BLaER1 (cell line): Measurements from ENCODE around the gene ABCB7.
"Not testable (repeated sequence)": the region's sequence is repeated elsewhere in the genome, so short reads cannot be mapped to it uniquely, and the experiment has no call there.

Experiments used
- H3K27ac ChIP-seq: shearing (Covaris generic); formaldehyde crosslinking; 2 replicates; pipeline ENCODE4 v1.8.1; 2022
- H3K27me3 ChIP-seq: shearing (Covaris generic); formaldehyde crosslinking; 2 replicates; pipeline ENCODE4 v1.8.1; 2022
- H3K36me3 ChIP-seq: shearing (Covaris generic); formaldehyde crosslinking; 2 replicates; pipeline ENCODE4 v1.8.1; 2022
- H3K4me1 ChIP-seq: shearing (Covaris generic); formaldehyde crosslinking; 2 replicates; pipeline ENCODE4 v1.8.1; 2022
- H3K4me2 ChIP-seq: shearing (Covaris generic); formaldehyde crosslinking; 2 replicates; pipeline ENCODE4 v1.8.1; 2022
- H3K4me3 ChIP-seq: shearing (Covaris generic); formaldehyde crosslinking; 2 replicates; pipeline ENCODE4 v1.8.1; 2022
- H3K9ac ChIP-seq: shearing (Covaris generic); formaldehyde crosslinking; 2 replicates; pipeline ENCODE4 v1.8.1; 2022
- H3K9me3 ChIP-seq: shearing (Covaris generic); formaldehyde crosslinking; 2 replicates; pipeline ENCODE4 v1.8.1; 2022
- H4K20me1 ChIP-seq: shearing (Covaris generic); formaldehyde crosslinking; 2 replicates; pipeline ENCODE4 v1.8.1; 2022
- Cebpa-rat ChIP-seq: shearing (Covaris generic); IDR thresholded peaks from 2 replicates; pipeline ENCODE4 v1.8.1; 2022

Gene ABCB7

GRCh38 chrX:75155827-75156525 lies at the start of gene ABCB7:
TSS of gene ABCB7 (minus strand) at chrX:75156283. CDS start at chrX:75156272, 11 bp downstream.
- peaks cover 76% of the 10 kb centered on the region for H3K27me3 ChIP-seq
- peak within 1 kb of the TSS; percentile 54 for H3K4me2 ChIP-seq
- no peak for TF ChIP-seq Cebpa-rat
- peak within 1 kb of the TSS; percentile 84 for H3K27ac ChIP-seq
- H3K36me3 ChIP-seq, result no peaks in the 10 kb centered on the region
- peak within 1 kb of the TSS; percentile 72 for H3K4me3 ChIP-seq
- H3K4me1 ChIP-seq, result peaks cover 17% of the 10 kb centered on the region
- peaks cover 5% of the 10 kb centered on the region for H4K20me1 ChIP-seq
- peak within 1 kb of the TSS; percentile 89 for H3K9ac ChIP-seq
- H3K9me3 ChIP-seq, result no peaks in the 10 kb centered on the region

- not testable (repeated sequence) for H4K20me1 ChIP-seq, H3K4me1 ChIP-seq, H3K4me2 ChIP-seq, H3K9ac ChIP-seq, H3K4me3 ChIP-seq, H3K27ac ChIP-seq, H3K9me3 ChIP-seq, H3K36me3 ChIP-seq
- peaks cover 19% of the 10 kb centered on the region for H3K27me3 ChIP-seq
Measured at GRCh38 chrX:75188415-75189206, 32.5 kb upstream of the ABCB7 start.

- no peak overlapping the region for H3K4me2 ChIP-seq
- no peaks in the 10 kb centered on the region for H3K36me3 ChIP-seq
- H3K9ac ChIP-seq, result no peak overlapping the region
- no peaks in the 10 kb centered on the region for H4K20me1 ChIP-seq
- no peak overlapping the region for H3K4me3 ChIP-seq
- no peaks in the 10 kb centered on the region for H3K9me3 ChIP-seq
- H3K27me3 ChIP-seq, result peaks cover 34% of the 10 kb centered on the region; the same call in 1 of the 2 replicates
- H3K27ac ChIP-seq, result no peak overlapping the region
- no peak for TF ChIP-seq Cebpa-rat
- no peaks in the 10 kb centered on the region for H3K4me1 ChIP-seq
Measured at GRCh38 chrX:75181721-75182120, 25.6 kb upstream of the ABCB7 start.

- not testable (repeated sequence) for H3K4me1 ChIP-seq, H3K36me3 ChIP-seq, H3K9ac ChIP-seq, H3K9me3 ChIP-seq, H3K4me3 ChIP-seq, H3K27ac ChIP-seq, H4K20me1 ChIP-seq, H3K4me2 ChIP-seq
- H3K27me3 ChIP-seq, result peaks cover 35% of the 10 kb centered on the region; the same call in 1 of the 2 replicates
Measured at GRCh38 chrX:75179536-75180293, 23.6 kb upstream of the ABCB7 start.

GRCh38 chrX:75172257-75172890 lies 16.3 kb upstream of the ABCB7 start:
- H3K4me3 ChIP-seq, H3K27ac ChIP-seq, H3K36me3 ChIP-seq, H4K20me1 ChIP-seq, H3K4me2 ChIP-seq, H3K4me1 ChIP-seq, H3K9ac ChIP-seq: not testable (repeated sequence)
- Histone ChIP-seq H3K27me3 (peaks cover 57% of the 10 kb centered on the region), H3K9me3 (peaks cover 17% of the 10 kb centered on the region)

GRCh38 chrX:75158054-75158453 lies 2.0 kb upstream of the ABCB7 start:
- TF ChIP-seq Cebpa-rat, result no peak
- no peak overlapping the region for H3K4me3 ChIP-seq
- H4K20me1 ChIP-seq, result no peaks in the 10 kb centered on the region
- H3K9ac ChIP-seq, result no peak overlapping the region
- H3K36me3 ChIP-seq, result no peaks in the 10 kb centered on the region
- peaks cover 12% of the 10 kb centered on the region for H3K4me1 ChIP-seq
- no peak overlapping the region for H3K27ac ChIP-seq
- no peaks in the 10 kb centered on the region for H3K9me3 ChIP-seq
- no peak overlapping the region for H3K4me2 ChIP-seq
- H3K27me3 ChIP-seq, result peaks cover 80% of the 10 kb centered on the region

GRCh38 chrX:75156531-75156945 lies 455 bp upstream of the ABCB7 start:
- Histone ChIP-seq H3K9ac (peak overlapping the region; percentile 89), H3K36me3 (no peaks in the 10 kb centered on the region), H3K27me3 (peaks cover 80% of the 10 kb centered on the region), H3K9me3 (no peaks in the 10 kb centered on the region), H4K20me1 (no peaks in the 10 kb centered on the region), H3K4me3 (peak overlapping the region; percentile 72), H3K4me1 (peaks cover 17% of the 10 kb centered on the region), H3K4me2 (peak overlapping the region; percentile 54), H3K27ac (peak overlapping the region; percentile 84)
- no peak for TF ChIP-seq Cebpa-rat

- Histone ChIP-seq H3K4me2 (peak overlapping the region; percentile 54), H3K27ac (peak overlapping the region; percentile 84)
- no peak for TF ChIP-seq Cebpa-rat
Measured at GRCh38 chrX:75155447-75155826, 646 bp downstream of the ABCB7 start.

GRCh38 chrX:75154871-75155270 lies 1.2 kb downstream of the ABCB7 start:
- no peaks in the 10 kb centered on the region for H3K9me3 ChIP-seq
- H3K4me2 ChIP-seq, result peak overlapping the region; percentile 54
- H3K9ac ChIP-seq, result no peak overlapping the region
- no peak overlapping the region for H3K27ac ChIP-seq
- H3K4me3 ChIP-seq, result peak overlapping the region; percentile 72; the same call in 1 of the 2 replicates
- H3K27me3 ChIP-seq, result peaks cover 68% of the 10 kb centered on the region
- TF ChIP-seq Cebpa-rat, result no peak
- H3K4me1 ChIP-seq, result peaks cover 17% of the 10 kb centered on the region
- H3K36me3 ChIP-seq, result no peaks in the 10 kb centered on the region
- H4K20me1 ChIP-seq, result peaks cover 10% of the 10 kb centered on the region

More at GRCh38 chrX:75155447-75155826, 646 bp downstream of the ABCB7 start:
- H3K9me3 ChIP-seq, result no peaks in the 10 kb centered on the region
- H3K4me3 ChIP-seq, result peak overlapping the region; percentile 72
- peaks cover 71% of the 10 kb centered on the region for H3K27me3 ChIP-seq
- peak overlapping the region; percentile 89 for H3K9ac ChIP-seq
- peaks cover 17% of the 10 kb centered on the region for H3K4me1 ChIP-seq
- peaks cover 8% of the 10 kb centered on the region for H4K20me1 ChIP-seq
- H3K36me3 ChIP-seq, result no peaks in the 10 kb centered on the region
